Colonic mucosa (tissue), 4 donors: ENCODE results near the gene PLEKHF1. TPM values are rescaled to one million over a fixed set of nuclear protein-coding genes. Genes with fewer than 3 reads are reported as not detected.

ENCODE experiments used
- DNase-seq: peaks from one replicate; pipeline ENCODE4 v3.0.0-alpha.2; 2020
- H3K27ac ChIP-seq: fragments of 200-600 bp; one replicate; pipeline ENCODE4 v1.8.0; 2021
- H3K27me3 ChIP-seq: fragments of 200-600 bp; one replicate; pipeline ENCODE4 v1.8.0; 2021
- H3K36me3 ChIP-seq: fragments of 200-600 bp; one replicate; pipeline ENCODE4 v1.8.0; 2021
- H3K4me1 ChIP-seq: fragments of 200-600 bp; one replicate; pipeline ENCODE4 v1.8.0; 2021; ENCODE audit warnings: mild to moderate bottlenecking
- H3K4me3 ChIP-seq: fragments of 200-600 bp; one replicate; pipeline ENCODE4 v1.8.0; 2021
- H3K9ac ChIP-seq, 2 donors: one replicate each; pipeline ENCODE4 v1.7.0; 2013; ENCODE audit warnings: control low read depth in 2 of 2, low read depth in 2 of 2, low read length in 2 of 2
- H3K9me3 ChIP-seq: fragments of 200-600 bp; one replicate; pipeline ENCODE4 v1.8.0; 2021
- intact Hi-C: fragments of 100-400 bp; cut with DNase I; formaldehyde crosslinking; loops from one replicate; pipeline ENCODE4 v1.14.1; 2022
- total RNA-seq, 2 donors: library from RNA; stranded (reverse); fragmentation: NEBNext Ultra II Directional in 1 of 2; extraction: Animal tissue kit (Norgen Biotek cat#: 25700) in 1 of 2; gene quantifications; one replicate each; pipeline ENCODE4 v1.2.1, GENCODE V29; 2021
- TF ChIP-seq, protein P1 (sequence below): fragments of 200-600 bp; IDR thresholded peaks from one replicate; pipeline ENCODE4 v1.8.0; 2022; ENCODE audit warnings: antibody characterized with exemption, mild to moderate bottlenecking
- donor health status: healthy.
- donor health status: DM: no; HTN: no; CAD: no.
- donor health status: DM: no; HTN: no; CAD: no.

PLEKHF1 gene
- total RNA-seq, 2 donors from 2014 or later, result 2.8 to 3.4 TPM

DNA sequence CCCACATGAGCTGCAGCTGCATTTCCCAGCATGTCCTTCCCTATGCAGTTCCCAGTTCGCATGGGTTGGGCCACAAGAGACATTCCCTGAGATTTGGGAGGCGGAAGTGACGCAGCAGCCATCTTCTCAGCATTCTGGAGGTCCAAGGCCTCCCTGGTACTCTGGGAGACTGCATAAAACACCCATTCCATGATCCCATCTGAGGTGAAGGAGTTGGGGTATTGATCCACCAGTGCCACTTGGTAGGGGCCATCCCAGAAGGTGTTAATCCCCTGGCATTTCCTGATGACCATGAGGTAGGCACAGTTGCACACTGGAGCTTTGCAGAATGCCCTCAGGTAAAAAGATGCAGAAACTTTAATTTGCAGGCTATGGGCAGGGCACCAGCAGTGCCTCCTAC, 33.8 kb upstream of the PLEKHF1 start:
- no peak for DNase-seq
- no peak overlapping the region for H3K4me3 ChIP-seq
- H3K36me3 ChIP-seq, result no peaks in the 10 kb centered on the region
- H3K9ac ChIP-seq, result no peak overlapping the region
- TF ChIP-seq, protein P1, sequence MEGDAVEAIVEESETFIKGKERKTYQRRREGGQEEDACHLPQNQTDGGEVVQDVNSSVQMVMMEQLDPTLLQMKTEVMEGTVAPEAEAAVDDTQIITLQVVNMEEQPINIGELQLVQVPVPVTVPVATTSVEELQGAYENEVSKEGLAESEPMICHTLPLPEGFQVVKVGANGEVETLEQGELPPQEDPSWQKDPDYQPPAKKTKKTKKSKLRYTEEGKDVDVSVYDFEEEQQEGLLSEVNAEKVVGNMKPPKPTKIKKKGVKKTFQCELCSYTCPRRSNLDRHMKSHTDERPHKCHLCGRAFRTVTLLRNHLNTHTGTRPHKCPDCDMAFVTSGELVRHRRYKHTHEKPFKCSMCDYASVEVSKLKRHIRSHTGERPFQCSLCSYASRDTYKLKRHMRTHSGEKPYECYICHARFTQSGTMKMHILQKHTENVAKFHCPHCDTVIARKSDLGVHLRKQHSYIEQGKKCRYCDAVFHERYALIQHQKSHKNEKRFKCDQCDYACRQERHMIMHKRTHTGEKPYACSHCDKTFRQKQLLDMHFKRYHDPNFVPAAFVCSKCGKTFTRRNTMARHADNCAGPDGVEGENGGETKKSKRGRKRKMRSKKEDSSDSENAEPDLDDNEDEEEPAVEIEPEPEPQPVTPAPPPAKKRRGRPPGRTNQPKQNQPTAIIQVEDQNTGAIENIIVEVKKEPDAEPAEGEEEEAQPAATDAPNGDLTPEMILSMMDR, result no peak
- no peaks in the 10 kb centered on the region for H3K9me3 ChIP-seq
- no peaks in the 10 kb centered on the region for H3K27me3 ChIP-seq
- no peaks in the 10 kb centered on the region for H3K4me1 ChIP-seq
- H3K27ac ChIP-seq, result no peak overlapping the region
- intact Hi-C loops, result no loop called here

DNA sequence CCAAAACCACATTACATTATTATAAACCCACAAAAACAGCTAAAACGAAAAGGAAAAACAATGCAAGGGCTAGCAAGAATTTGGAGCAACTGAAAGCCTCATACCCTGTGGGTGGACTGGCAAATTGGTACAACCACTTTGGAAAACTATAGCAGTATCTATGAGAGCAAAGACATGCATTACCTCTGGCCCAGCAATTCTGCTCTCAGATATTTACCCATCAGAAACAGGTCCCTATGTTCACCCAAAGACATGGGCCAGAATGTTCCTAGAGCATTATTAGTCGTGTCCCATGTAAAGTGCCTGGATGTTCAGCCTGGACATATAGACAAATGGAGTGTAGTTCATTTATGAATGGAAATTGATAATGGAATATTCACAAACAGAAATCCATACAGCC, 31.3 kb upstream of the PLEKHF1 start:
- no peak for DNase-seq

DNA sequence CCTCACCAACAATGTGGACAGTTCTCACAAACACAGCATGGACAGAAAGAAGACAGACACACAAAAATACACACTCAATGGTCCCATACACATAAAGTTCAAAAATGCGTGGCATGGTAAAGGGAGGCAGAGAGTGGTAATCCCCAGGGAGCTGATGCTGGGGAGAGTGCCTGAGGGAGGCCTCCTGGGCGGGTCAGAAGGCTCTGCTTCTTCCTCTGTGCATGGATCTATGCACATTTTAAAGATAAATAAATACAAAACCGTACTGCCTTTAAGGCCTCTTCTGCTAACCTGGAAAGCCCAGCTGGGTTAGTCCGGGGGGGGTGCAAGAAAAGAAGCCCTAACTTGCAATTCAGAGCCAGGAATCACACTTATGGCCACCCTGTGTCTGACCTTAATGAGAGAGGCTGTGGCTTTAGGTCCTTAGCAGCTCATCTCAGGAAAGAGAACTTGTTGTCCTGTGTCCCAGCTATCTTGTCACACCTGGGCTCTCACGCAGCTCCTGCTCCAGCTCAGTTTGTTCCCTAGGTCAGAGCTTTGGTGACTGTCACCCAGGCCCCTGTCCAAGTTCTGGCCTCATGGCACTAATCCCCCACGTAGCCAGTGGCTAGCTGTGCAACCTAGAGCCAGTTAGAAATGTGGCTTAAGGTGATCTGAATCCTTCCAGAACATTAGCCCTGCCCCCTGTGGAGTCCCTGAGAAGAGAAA, 30.7 kb upstream of the PLEKHF1 start:
- H3K27ac ChIP-seq, result no peak overlapping the region
- H3K4me3 ChIP-seq, result no peak overlapping the region
- H3K27me3 ChIP-seq, result no peaks in the 10 kb centered on the region
- H3K36me3 ChIP-seq, result no peaks in the 10 kb centered on the region
- no peaks in the 10 kb centered on the region for H3K4me1 ChIP-seq
- H3K9me3 ChIP-seq, result no peaks in the 10 kb centered on the region
- DNase-seq, result no peak
- TF ChIP-seq, protein P1, result no peak
- no peak overlapping the region for H3K9ac ChIP-seq
- intact Hi-C loops, result no loop called here

More for the DNA sequence above, 31.3 kb upstream of the PLEKHF1 start:
- no peak overlapping the region for H3K9ac ChIP-seq
- no peak overlapping the region for H3K4me3 ChIP-seq
- no peaks in the 10 kb centered on the region for H3K4me1 ChIP-seq
- no peaks in the 10 kb centered on the region for H3K9me3 ChIP-seq
- intact Hi-C loops, result no loop called here
- no peak overlapping the region for H3K27ac ChIP-seq
- H3K27me3 ChIP-seq, result no peaks in the 10 kb centered on the region
- no peaks in the 10 kb centered on the region for H3K36me3 ChIP-seq
- TF ChIP-seq, protein P1, result no peak

DNA sequence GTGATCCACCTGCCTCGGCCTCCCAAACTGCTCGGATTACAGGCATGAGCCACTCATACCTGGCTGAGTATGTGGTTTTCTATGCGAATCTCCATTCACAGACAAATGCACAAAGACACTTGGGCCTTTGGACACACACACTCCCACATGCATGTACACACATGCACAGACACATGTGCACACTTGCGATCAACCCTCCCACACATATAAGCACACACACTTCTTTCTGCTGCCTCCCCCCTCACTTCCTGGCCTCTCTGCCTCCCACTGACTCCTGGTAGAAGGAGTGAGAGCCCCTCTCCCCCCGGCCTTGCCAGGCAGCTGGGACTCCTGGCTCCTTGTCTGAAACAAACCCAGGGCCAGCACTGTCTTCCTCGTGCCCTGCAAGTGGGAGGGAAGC, 29.3 kb upstream of the PLEKHF1 start:
- no peak for DNase-seq
- H3K9me3 ChIP-seq, result no peaks in the 10 kb centered on the region
- no peaks in the 10 kb centered on the region for H3K4me1 ChIP-seq
- H3K36me3 ChIP-seq, result no peaks in the 10 kb centered on the region
- TF ChIP-seq, protein P1, result no peak
- intact Hi-C loops, result no loop called here
- no peak overlapping the region for H3K9ac ChIP-seq
- H3K4me3 ChIP-seq, result no peak overlapping the region
- no peak overlapping the region for H3K27ac ChIP-seq
- no peaks in the 10 kb centered on the region for H3K27me3 ChIP-seq

DNA sequence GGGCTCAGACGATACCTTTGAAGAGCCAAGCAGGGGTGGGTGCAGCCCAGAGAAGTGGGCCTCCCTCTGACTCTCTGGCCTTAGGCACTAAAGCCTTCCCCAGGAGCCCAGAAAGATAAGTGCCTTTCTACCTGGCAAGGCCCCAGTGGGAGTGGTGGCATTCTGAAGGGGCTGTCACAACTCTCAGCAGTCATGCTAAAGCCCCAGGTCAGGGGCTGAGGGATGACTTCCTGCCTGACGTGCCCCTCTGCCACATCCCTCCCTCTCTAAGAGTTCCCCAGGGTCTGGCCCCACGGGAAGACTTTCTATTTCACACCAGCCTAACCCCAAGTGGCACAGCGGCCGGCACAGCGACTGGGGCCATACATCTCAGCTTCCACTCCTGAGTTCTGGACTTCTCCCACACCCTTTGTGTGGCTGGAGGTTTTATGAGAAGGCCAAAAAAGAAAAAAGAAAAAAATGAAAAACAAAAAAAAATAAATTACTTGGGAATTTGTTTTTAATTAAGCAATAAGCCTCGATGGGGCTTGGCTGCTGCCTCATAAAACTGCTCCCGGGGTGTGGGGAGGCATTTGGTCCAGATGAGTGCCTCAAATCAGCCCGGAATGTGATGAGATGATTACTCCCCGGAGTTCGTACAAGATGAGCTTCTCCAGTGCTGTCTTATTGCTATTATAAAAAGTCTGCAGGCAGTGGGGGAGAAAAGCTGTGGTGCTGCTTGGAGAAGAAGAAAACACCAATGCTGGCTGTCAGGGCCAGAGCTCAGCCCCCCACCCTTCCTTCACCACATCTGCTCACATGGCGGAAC, 28.5 kb upstream of the PLEKHF1 start:
- no peaks in the 10 kb centered on the region for H3K27me3 ChIP-seq
- no peak overlapping the region for H3K27ac ChIP-seq
- no peak overlapping the region for H3K9ac ChIP-seq
- H3K36me3 ChIP-seq, result no peaks in the 10 kb centered on the region
- no peak overlapping the region for H3K4me3 ChIP-seq
- DNase-seq, result no peak
- no peaks in the 10 kb centered on the region for H3K4me1 ChIP-seq
- intact Hi-C loops, result no loop called here
- no peaks in the 10 kb centered on the region for H3K9me3 ChIP-seq
- TF ChIP-seq, protein P1, result no peak
